OCI-LY1 (cell line): ENCODE data around the gene ARHGEF6.

Source experiments
- EZH2 ChIP-seq: fragments of 200-600 bp; sonication (generic), shearing (Covaris generic); IDR thresholded peaks from 2 replicates; pipeline ENCODE4 v1.8.0; 2017; ENCODE audit warnings: borderline replicate concordance, mixed run types, mild to moderate bottlenecking, antibody characterized with exemption, low read length, moderate library complexity, mixed read lengths
- TF ChIP-seq, protein P1 (sequence below): fragments of 200-600 bp; sonication (generic), shearing (Covaris generic); IDR thresholded peaks from 2 replicates; pipeline ENCODE4 v1.5.1; 2017; ENCODE audit warnings: mild to moderate bottlenecking, antibody characterized with exemption, low read length, moderate library complexity, mixed read lengths

DNA sequence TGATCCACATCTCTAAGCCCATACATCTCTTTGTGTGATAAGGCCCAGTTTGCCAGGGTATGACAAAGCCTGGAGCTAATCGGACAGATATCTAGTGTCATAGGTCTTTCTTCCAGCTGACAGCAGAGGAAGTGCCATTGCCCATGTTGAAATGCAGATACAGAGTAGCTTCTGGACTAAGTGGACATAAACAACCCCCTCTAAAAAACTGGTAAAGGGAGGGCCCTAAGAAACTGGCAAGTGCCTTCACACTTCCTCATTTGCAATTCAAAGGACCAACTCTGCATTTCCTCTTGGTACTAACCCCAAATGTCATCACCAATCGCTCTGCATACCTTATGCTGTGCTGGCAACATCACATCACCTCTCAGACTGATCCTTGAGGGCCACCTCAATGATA is 20.8 kb downstream of the ARHGEF6 start:
- TF ChIP-seq EZH2 = no peak
- TF ChIP-seq, protein P1, sequence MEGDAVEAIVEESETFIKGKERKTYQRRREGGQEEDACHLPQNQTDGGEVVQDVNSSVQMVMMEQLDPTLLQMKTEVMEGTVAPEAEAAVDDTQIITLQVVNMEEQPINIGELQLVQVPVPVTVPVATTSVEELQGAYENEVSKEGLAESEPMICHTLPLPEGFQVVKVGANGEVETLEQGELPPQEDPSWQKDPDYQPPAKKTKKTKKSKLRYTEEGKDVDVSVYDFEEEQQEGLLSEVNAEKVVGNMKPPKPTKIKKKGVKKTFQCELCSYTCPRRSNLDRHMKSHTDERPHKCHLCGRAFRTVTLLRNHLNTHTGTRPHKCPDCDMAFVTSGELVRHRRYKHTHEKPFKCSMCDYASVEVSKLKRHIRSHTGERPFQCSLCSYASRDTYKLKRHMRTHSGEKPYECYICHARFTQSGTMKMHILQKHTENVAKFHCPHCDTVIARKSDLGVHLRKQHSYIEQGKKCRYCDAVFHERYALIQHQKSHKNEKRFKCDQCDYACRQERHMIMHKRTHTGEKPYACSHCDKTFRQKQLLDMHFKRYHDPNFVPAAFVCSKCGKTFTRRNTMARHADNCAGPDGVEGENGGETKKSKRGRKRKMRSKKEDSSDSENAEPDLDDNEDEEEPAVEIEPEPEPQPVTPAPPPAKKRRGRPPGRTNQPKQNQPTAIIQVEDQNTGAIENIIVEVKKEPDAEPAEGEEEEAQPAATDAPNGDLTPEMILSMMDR = no peak
